GM21390 (cell line): ENCODE results near the gene CTSS.
A peak's percentile ranks its signal among the peaks of the same experiment; 100 is the strongest.

Source experiments
- ATAC-seq: cut with Tn5 transposase; IDR thresholded peaks from one replicate; pipeline ENCODE4 v1.9.1; 2021; ENCODE audit not compliant: unreplicated experiment

Gene CTSS

DNA sequence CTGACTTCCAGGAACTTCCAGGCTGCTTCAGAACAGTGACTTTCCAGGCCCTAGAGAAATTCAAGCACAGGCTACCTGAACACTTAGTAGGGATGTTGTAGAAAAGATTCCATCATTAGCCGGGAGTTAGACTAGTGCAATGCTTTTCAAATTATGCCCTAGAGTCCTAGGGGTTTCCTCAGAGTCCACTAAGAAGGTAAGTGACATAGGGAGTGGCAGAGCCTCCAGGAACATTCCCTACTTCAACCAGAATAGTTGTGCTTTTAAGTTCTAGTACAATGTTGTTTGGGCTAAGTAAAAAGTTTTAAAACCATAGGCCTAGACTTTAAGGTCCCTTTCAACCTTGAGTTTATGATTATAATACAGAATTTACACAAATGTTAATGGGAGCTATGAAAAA, 59.5 kb downstream of the CTSS start:
- no peak for ATAC-seq

GRCh38 chr1:150703427-150703826, 62.2 kb downstream of the CTSS start:
- ATAC-seq, result no peak

- ATAC-seq, result peak; percentile 97
Observed at GRCh38 chr1:150696995-150697927, 68.3 kb downstream of the CTSS start, which contains the start of gene GOLPH3L. GOLPH3L (minus strand) TSS chr1:150697154; CDS start chr1:150694838, 2,316 bp downstream.

- no peak for ATAC-seq
Observed at GRCh38 chr1:150696590-150696989, 69.0 kb downstream of the CTSS start.

DNA sequence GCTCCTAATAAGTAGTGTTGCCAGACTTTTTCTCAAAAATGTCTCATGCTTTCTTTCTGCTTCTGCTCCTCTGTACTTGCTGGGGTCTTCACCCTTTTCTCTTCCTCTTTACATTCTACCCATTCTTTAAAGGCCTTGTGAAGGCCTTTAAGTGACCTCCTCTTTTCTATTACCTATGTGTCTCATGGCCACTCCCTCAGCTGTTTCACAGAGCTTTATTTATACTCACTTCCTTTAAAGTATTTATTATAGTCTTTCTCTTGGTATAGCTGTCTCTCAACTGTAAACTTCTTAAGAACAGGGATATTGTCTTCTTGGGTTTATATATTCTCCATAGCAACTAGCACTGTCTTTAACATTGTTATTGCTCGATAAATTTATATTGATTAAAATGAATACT, 69.4 kb downstream of the CTSS start:
- no peak for ATAC-seq

DNA sequence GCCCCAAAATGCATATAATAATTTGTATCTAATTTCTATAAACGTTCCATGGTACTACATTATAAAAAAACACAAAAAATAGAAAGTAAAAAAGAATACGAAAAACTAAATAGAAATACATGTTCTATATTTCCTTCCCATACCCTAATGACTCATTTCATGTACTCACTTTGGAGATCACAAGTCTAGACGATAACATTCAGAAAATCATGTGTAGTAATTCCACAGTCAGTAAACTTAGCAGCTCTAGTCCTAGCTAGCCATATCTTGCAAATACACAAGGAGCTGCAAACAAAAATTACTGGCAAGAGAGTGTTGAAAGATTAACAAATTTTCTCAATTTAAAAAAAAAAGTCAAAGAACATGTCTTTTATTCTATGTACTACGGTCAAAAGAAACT, 70.0 kb downstream of the CTSS start:
- ATAC-seq, result no peak

DNA sequence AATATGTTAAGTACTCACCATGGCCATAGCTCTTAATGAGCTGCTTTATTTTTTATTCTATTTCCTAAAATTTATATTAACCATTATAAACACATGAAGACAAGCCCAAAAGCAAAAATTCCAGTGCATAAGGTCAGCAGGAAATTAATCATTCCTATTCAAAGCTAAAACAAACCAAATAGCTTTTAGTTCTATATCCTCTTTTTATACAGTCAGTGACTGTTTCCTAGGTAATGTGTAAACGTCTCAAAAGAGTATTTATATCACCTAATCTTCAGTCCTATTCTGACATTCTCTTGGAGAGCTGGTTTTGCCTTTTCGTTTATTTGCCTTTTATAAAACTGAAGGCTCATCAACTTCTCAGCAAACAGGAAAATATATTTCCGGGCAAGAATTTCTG, 72.9 kb downstream of the CTSS start:
- ATAC-seq, result no peak

GRCh38 chr1:150688763-150689162, 76.8 kb downstream of the CTSS start:
- no peak for ATAC-seq

DNA sequence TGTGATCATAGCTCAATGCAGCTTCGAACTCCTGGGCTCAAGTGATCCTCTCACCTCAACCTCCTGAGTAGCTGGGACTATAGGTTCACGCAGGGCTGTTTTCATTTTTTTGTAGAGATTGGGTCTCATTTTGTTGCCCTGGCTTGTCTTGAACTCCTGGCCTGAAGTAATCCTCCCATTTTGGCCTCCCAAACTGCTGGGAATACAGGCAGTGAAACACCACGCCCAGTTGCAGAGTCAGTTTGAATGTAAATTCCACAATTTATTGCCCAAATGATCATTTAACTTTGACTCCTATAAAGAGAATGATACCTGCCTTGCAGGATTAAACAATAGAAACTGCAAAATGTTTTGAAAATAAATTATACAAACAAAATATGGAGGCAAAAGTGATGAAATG, 79.3 kb downstream of the CTSS start:
- no peak for ATAC-seq

DNA sequence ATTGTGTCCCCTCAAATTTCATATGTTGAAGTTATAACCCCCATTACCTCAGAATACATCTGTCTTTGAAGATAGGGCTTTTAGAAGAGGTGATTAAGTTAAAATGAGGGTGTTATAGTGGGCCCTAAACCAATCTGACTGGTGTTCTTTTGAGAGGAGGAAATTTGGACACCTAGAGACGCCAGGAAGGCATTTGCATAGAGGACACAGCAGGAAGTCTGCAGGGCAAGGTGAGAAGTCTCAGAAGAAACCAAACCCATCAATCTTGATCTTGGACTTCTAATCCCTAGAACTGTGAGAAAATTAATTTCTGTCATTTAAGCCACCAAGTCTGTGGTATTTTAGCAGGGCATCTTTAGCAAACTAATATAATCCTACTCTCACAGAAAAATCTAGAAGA, 81.7 kb downstream of the CTSS start:
- no peak for ATAC-seq
